DOHH2 (cell line): ENCODE results near the gene RABGAP1L.

Experiments
- CTCF ChIP-seq: fragments of 200-600 bp; sonication (generic); IDR thresholded peaks from one replicate; pipeline ENCODE4 v1.5.1; 2014; ENCODE audit warnings: antibody characterized with exemption, mild to moderate bottlenecking, low read depth, low read length; ENCODE audit not compliant: poor library complexity, severe bottlenecking
- EZH2phosphoT487 ChIP-seq: fragments of 200-600 bp; sonication (generic); IDR thresholded peaks from 2 replicates; pipeline ENCODE4 v1.6.1; 2017; ENCODE audit warnings: borderline replicate concordance, mild to moderate bottlenecking, antibody characterized with exemption, low read length, moderate library complexity, mixed read lengths

GRCh38 chr1:174584071-174584470 lies 424.8 kb downstream of the RABGAP1L start:
- TF ChIP-seq CTCF: no peak
- no peak for TF ChIP-seq EZH2phosphoT487
